Astrocyte of the spinal cord (primary cell): ENCODE data around the gene GUCA2B.

Experiments
- DNase-seq: peaks from one replicate; pipeline ENCODE4 v3.0.0; 2011; ENCODE audit warnings: low read depth, low spot score
- H3K4me3 ChIP-seq: 2 replicates; pipeline ENCODE4 v1.5.1; 2011; ENCODE audit warnings: low read depth, mild to moderate bottlenecking, low read length, moderate library complexity
- CTCF ChIP-seq: IDR thresholded peaks from 2 replicates; pipeline ENCODE4 v1.5.1; 2012; ENCODE audit warnings: low read depth, mild to moderate bottlenecking, low read length, inconsistent platforms
- in situ Hi-C: cut with HindIII; loops from 2 replicates; pipeline ENCODE4 v1.10.0; 2017; ENCODE audit warnings: low sequenced_read_pairs

The GUCA2B gene

GRCh38 chr1:42118125-42118524, 35.1 kb upstream of the GUCA2B start:
- H3K4me3 ChIP-seq: no peak overlapping the region
- in situ Hi-C loops: no loop called here
- TF ChIP-seq CTCF: no peak
- no peak for DNase-seq

- DNase-seq: no peak
- in situ Hi-C loops: no loop called here
- H3K4me3 ChIP-seq: no peak overlapping the region
- TF ChIP-seq CTCF: no peak
These were observed 30.8 kb upstream of the GUCA2B start for GRCh38 chr1:42122408-42122807.

- in situ Hi-C loops: no loop called here
- no peak for TF ChIP-seq CTCF
- no peak for DNase-seq
These were observed 27.7 kb upstream of the GUCA2B start for GRCh38 chr1:42125552-42125951.

GRCh38 chr1:42127767-42128166, 25.4 kb upstream of the GUCA2B start:
- no peak overlapping the region for H3K4me3 ChIP-seq
- no peak for TF ChIP-seq CTCF
- in situ Hi-C loops: no loop called here
- no peak for DNase-seq

More at GRCh38 chr1:42125552-42125951, 27.7 kb upstream of the GUCA2B start:
- H3K4me3 ChIP-seq: no peak overlapping the region

GRCh38 chr1:42128499-42128898, 24.7 kb upstream of the GUCA2B start:
- no peak overlapping the region for H3K4me3 ChIP-seq
- no peak for DNase-seq
- TF ChIP-seq CTCF: no peak
- in situ Hi-C loops: no loop called here

GRCh38 chr1:42128964-42129363, 24.2 kb upstream of the GUCA2B start:
- no peak overlapping the region for H3K4me3 ChIP-seq
- no peak for TF ChIP-seq CTCF
- DNase-seq: no peak
- in situ Hi-C loops: no loop called here
